IPS-15b (cell line): Measurements from ENCODE around the gene GNA15.

Source experiments
- H3K27me3 ChIP-seq: one replicate; pipeline ENCODE4 v1.6.1; 2013; ENCODE audit warnings: low read length; ENCODE audit not compliant: control insufficient read depth, insufficient read depth
- H3K36me3 ChIP-seq: one replicate; pipeline ENCODE4 v1.6.1; 2013; ENCODE audit warnings: low read length; ENCODE audit not compliant: control insufficient read depth, insufficient read depth
- H3K4me1 ChIP-seq: one replicate; pipeline ENCODE4 v1.6.1; 2013; ENCODE audit warnings: mild to moderate bottlenecking, low read length; ENCODE audit not compliant: control insufficient read depth, insufficient read depth
- H3K4me3 ChIP-seq: one replicate; pipeline ENCODE4 v1.5.1; 2013; ENCODE audit warnings: low read depth, low read length
- H3K9ac ChIP-seq: one replicate; pipeline ENCODE4 v1.6.1; 2013; ENCODE audit warnings: low read depth, mild to moderate bottlenecking, low read length
- H3K9me3 ChIP-seq: one replicate; pipeline ENCODE4 v1.6.1; 2013; ENCODE audit warnings: mild to moderate bottlenecking, low read length; ENCODE audit not compliant: control insufficient read depth, insufficient read depth

GNA15 gene

GRCh38 chr19:3176715-3177501 lies 41.1 kb downstream of the GNA15 start:
- Histone ChIP-seq H3K9me3 (no peaks in the 10 kb centered on the region), H3K27me3 (no peaks in the 10 kb centered on the region), H3K9ac (no peak overlapping the region), H3K4me3 (no peak overlapping the region), H3K4me1 (no peaks in the 10 kb centered on the region), H3K36me3 (no peaks in the 10 kb centered on the region)

- H3K9ac ChIP-seq: no peak within 1 kb of the TSS
- H3K27me3 ChIP-seq: no peaks in the 10 kb centered on the region
These were observed 42.6 kb downstream of the GNA15 start, which contains the start of gene S1PR4 for GRCh38 chr19:3178377-3178972. Gene S1PR4 (plus strand): TSS chr19:3178769. CDS start chr19:3178793, 24 bp downstream.

GRCh38 chr19:3178973-3179738 lies 43.3 kb downstream of the GNA15 start:
- H3K27me3 ChIP-seq: no peaks in the 10 kb centered on the region
- no peaks in the 10 kb centered on the region for H3K36me3 ChIP-seq
- no peaks in the 10 kb centered on the region for H3K9me3 ChIP-seq
- no peaks in the 10 kb centered on the region for H3K4me1 ChIP-seq
- H3K9ac ChIP-seq: no peak overlapping the region
- H3K4me3 ChIP-seq: no peak overlapping the region

More at GRCh38 chr19:3178377-3178972, 42.6 kb downstream of the GNA15 start, which contains the start of gene S1PR4:
- Histone ChIP-seq H3K4me1 (no peaks in the 10 kb centered on the region), H3K36me3 (no peaks in the 10 kb centered on the region), H3K4me3 (no peak within 1 kb of the TSS), H3K9me3 (no peaks in the 10 kb centered on the region)

- Histone ChIP-seq H3K4me3 (no peak overlapping the region), H3K9ac (no peak overlapping the region), H3K36me3 (no peaks in the 10 kb centered on the region), H3K4me1 (no peaks in the 10 kb centered on the region), H3K27me3 (no peaks in the 10 kb centered on the region), H3K9me3 (no peaks in the 10 kb centered on the region)
These were observed 44.0 kb downstream of the GNA15 start for GRCh38 chr19:3179739-3180293.

- H3K4me1 ChIP-seq: peaks cover 3% of the 10 kb centered on the region
- H3K4me3 ChIP-seq: no peak overlapping the region
- no peaks in the 10 kb centered on the region for H3K27me3 ChIP-seq
- peaks cover 14% of the 10 kb centered on the region for H3K36me3 ChIP-seq
- H3K9me3 ChIP-seq: no peaks in the 10 kb centered on the region
- no peak overlapping the region for H3K9ac ChIP-seq
These were observed 48.1 kb downstream of the GNA15 start for GRCh38 chr19:3183721-3184641.

GRCh38 chr19:3184847-3185460 lies 49.1 kb downstream of the GNA15 start:
- peaks cover 3% of the 10 kb centered on the region for H3K4me1 ChIP-seq
- peaks cover 17% of the 10 kb centered on the region for H3K36me3 ChIP-seq
- no peaks in the 10 kb centered on the region for H3K27me3 ChIP-seq
- no peaks in the 10 kb centered on the region for H3K9me3 ChIP-seq
- peak overlapping the region; percentile 76 for H3K9ac ChIP-seq
- H3K4me3 ChIP-seq: peak overlapping the region; percentile 87

GRCh38 chr19:3185461-3186159 lies 49.8 kb downstream of the GNA15 start, which contains the start of gene NCLN:
Gene NCLN (plus strand): TSS chr19:3185930. CDS start chr19:3186031, 101 bp downstream.
- Histone ChIP-seq H3K9ac (peak within 1 kb of the TSS; percentile 85), H3K9me3 (no peaks in the 10 kb centered on the region), H3K36me3 (peaks cover 18% of the 10 kb centered on the region), H3K27me3 (no peaks in the 10 kb centered on the region), H3K4me3 (peak within 1 kb of the TSS; percentile 87), H3K4me1 (peaks cover 3% of the 10 kb centered on the region)

- Histone ChIP-seq H3K4me3 (peak overlapping the region; percentile 87), H3K9me3 (no peaks in the 10 kb centered on the region), H3K27me3 (no peaks in the 10 kb centered on the region), H3K36me3 (peaks cover 18% of the 10 kb centered on the region), H3K4me1 (peaks cover 3% of the 10 kb centered on the region), H3K9ac (peak overlapping the region; percentile 85)
These were observed 50.4 kb downstream of the GNA15 start for GRCh38 chr19:3186160-3186688.

GRCh38 chr19:3186891-3187661 lies 51.2 kb downstream of the GNA15 start:
- Histone ChIP-seq H3K27me3 (no peaks in the 10 kb centered on the region), H3K4me3 (peak overlapping the region; percentile 87), H3K4me1 (peaks cover 3% of the 10 kb centered on the region), H3K9me3 (no peaks in the 10 kb centered on the region), H3K9ac (peak overlapping the region; percentile 85), H3K36me3 (peaks cover 18% of the 10 kb centered on the region)
